Neural progenitor cell (in vitro differentiated cells): Measurements from ENCODE around the gene EEIG2. TPM values are rescaled to one million over a fixed set of nuclear protein-coding genes. Genes with fewer than 3 reads are reported as not detected.

Source experiments
- DNase-seq: peaks from one replicate; pipeline ENCODE4 v3.0.0-alpha.2; 2016; ENCODE audit warnings: low spot score
- H2AFZ ChIP-seq: fragments of 200-600 bp; sonication (generic); replicated peaks from 2 replicates; pipeline ENCODE4 v1.6.1; 2016; ENCODE audit warnings: antibody characterized with exemption
- H3F3A ChIP-seq: fragments of 200-600 bp; sonication (generic); 2 replicates; pipeline ENCODE4 v1.6.1; 2016; ENCODE audit warnings: antibody characterized with exemption, low read depth
- H3K27ac ChIP-seq: fragments of 200-600 bp; sonication (generic); 2 replicates; pipeline ENCODE4 v1.5.1; 2016; ENCODE audit warnings: mild to moderate bottlenecking
- H3K27me3 ChIP-seq: fragments of 200-600 bp; sonication (generic); 2 replicates; pipeline ENCODE4 v1.6.1; 2016; ENCODE audit warnings: mild to moderate bottlenecking, moderate library complexity
- H3K36me3 ChIP-seq: fragments of 200-600 bp; sonication (generic); 2 replicates; pipeline ENCODE4 v1.5.1; 2016
- H3K4me1 ChIP-seq: fragments of 200-600 bp; sonication (generic); 2 replicates; pipeline ENCODE4 v1.6.1; 2016; ENCODE audit warnings: mixed run types
- H3K4me2 ChIP-seq: fragments of 200-600 bp; sonication (generic); 2 replicates; pipeline ENCODE4 v1.6.1; 2016
- H3K4me3 ChIP-seq: fragments of 200-600 bp; sonication (generic); 2 replicates; pipeline ENCODE4 v1.5.1; 2016
- H3K79me2 ChIP-seq: fragments of 200-600 bp; sonication (generic); 2 replicates; pipeline ENCODE4 v1.6.1; 2016; ENCODE audit warnings: low read depth
- H3K9ac ChIP-seq: fragments of 200-600 bp; sonication (generic); 2 replicates; pipeline ENCODE4 v1.6.1; 2016
- H3K9me3 ChIP-seq: fragments of 200-600 bp; sonication (generic); 2 replicates; pipeline ENCODE4 v1.5.1; 2016; ENCODE audit warnings: low read depth
- H4K20me1 ChIP-seq: fragments of 200-600 bp; sonication (generic); 2 replicates; pipeline ENCODE4 v1.6.1; 2016; ENCODE audit warnings: low read depth
- H3K27ac Mint-ChIP-seq: 3 replicates; pipeline ENCODE4 v1.8.0; 2021; ENCODE audit warnings: mixed read lengths
- H3K27me3 Mint-ChIP-seq: 2 replicates; pipeline ENCODE4 v1.8.0; 2022; ENCODE audit warnings: low read depth, mild to moderate bottlenecking, inconsistent platforms, moderate library complexity, mixed read lengths; ENCODE audit not compliant: insufficient read depth
- H3K36me3 Mint-ChIP-seq: 3 replicates; pipeline ENCODE4 v1.8.0; 2021; ENCODE audit warnings: mixed read lengths
- H3K4me1 Mint-ChIP-seq: 3 replicates; pipeline ENCODE4 v1.8.0; 2021; ENCODE audit warnings: mixed read lengths
- H3K4me3 Mint-ChIP-seq: 3 replicates; pipeline ENCODE4 v1.8.0; 2021; ENCODE audit warnings: mild to moderate bottlenecking, moderate library complexity, mixed read lengths
- H3K9me3 Mint-ChIP-seq: 3 replicates; pipeline ENCODE4 v1.8.0; 2020; ENCODE audit warnings: mixed read lengths
- CTCF ChIP-seq: fragments of 200-600 bp; sonication (generic); IDR thresholded peaks from 2 replicates; pipeline ENCODE4 v1.5.1; 2017; ENCODE audit warnings: antibody characterized with exemption, mild to moderate bottlenecking
- EZH2 ChIP-seq: fragments of 200-600 bp; sonication (generic); IDR thresholded peaks from 2 replicates; pipeline ENCODE4 v1.6.1; 2017; ENCODE audit warnings: antibody characterized with exemption, mild to moderate bottlenecking, moderate library complexity
- EZH2phosphoT487 ChIP-seq: fragments of 200-600 bp; sonication (generic); IDR thresholded peaks from 2 replicates; pipeline ENCODE4 v1.6.1; 2017; ENCODE audit warnings: antibody characterized with exemption
- total RNA-seq: library from RNA; depleted of rRNA; stranded (reverse); fragments of >200 nt; gene quantifications from 2 replicates; pipeline ENCODE4 v1.2.3, GENCODE V29; 2015; ENCODE audit warnings: low replicate concordance

Gene EEIG2
- total RNA-seq, 1 donor from 2014 or later: 8.8 TPM

GRCh38 chr1:108569097-108569728 is 9.3 kb downstream of the EEIG2 start:
- no peak overlapping the region for H3K27ac ChIP-seq
- TF ChIP-seq CTCF (no peak), EZH2phosphoT487 (no peak), EZH2 (no peak)
- no peaks in the 10 kb centered on the region for H3K79me2 ChIP-seq
- no peak overlapping the region for H3K9ac ChIP-seq
- no peaks in the 10 kb centered on the region for H3K27me3 ChIP-seq
- no peak overlapping the region for H2AFZ ChIP-seq
- DNase-seq: no peak
- no peaks in the 10 kb centered on the region for H3K27me3 Mint-ChIP-seq
- no peak overlapping the region for H3K27ac Mint-ChIP-seq
- H3K4me2 ChIP-seq: no peak overlapping the region
- no peak overlapping the region for H3K4me3 ChIP-seq
- H3K4me3 Mint-ChIP-seq: no peak overlapping the region
- peaks cover 2% of the 10 kb centered on the region for H3K9me3 Mint-ChIP-seq
- no peaks in the 10 kb centered on the region for H3K36me3 ChIP-seq
- no peaks in the 10 kb centered on the region for H3F3A ChIP-seq
- no peaks in the 10 kb centered on the region for H3K9me3 ChIP-seq
- H3K36me3 Mint-ChIP-seq: peaks cover 4% of the 10 kb centered on the region
- H3K4me1 Mint-ChIP-seq: no peaks in the 10 kb centered on the region
- H4K20me1 ChIP-seq: no peaks in the 10 kb centered on the region
- no peaks in the 10 kb centered on the region for H3K4me1 ChIP-seq

- peaks cover 4% of the 10 kb centered on the region for H3K36me3 Mint-ChIP-seq
- no peaks in the 10 kb centered on the region for H4K20me1 ChIP-seq
- H3K4me2 ChIP-seq: no peak overlapping the region
- H3K9me3 ChIP-seq: no peaks in the 10 kb centered on the region
- no peak overlapping the region for H3K4me3 ChIP-seq
- H3K9me3 Mint-ChIP-seq: peaks cover 3% of the 10 kb centered on the region
- no peaks in the 10 kb centered on the region for H3K27me3 Mint-ChIP-seq
- no peaks in the 10 kb centered on the region for H3K4me1 Mint-ChIP-seq
- H3K9ac ChIP-seq: no peak overlapping the region
- no peaks in the 10 kb centered on the region for H3K27me3 ChIP-seq
- H3K27ac ChIP-seq: no peak overlapping the region
- TF ChIP-seq EZH2: no peak
- no peak for TF ChIP-seq EZH2phosphoT487
- peak; percentile 46 for TF ChIP-seq CTCF
- no peaks in the 10 kb centered on the region for H3K79me2 ChIP-seq
- H3K4me1 ChIP-seq: no peaks in the 10 kb centered on the region
- no peak overlapping the region for H3K27ac Mint-ChIP-seq
- H2AFZ ChIP-seq: no peak overlapping the region
- no peaks in the 10 kb centered on the region for H3F3A ChIP-seq
- no peaks in the 10 kb centered on the region for H3K36me3 ChIP-seq
- no peak overlapping the region for H3K4me3 Mint-ChIP-seq
- DNase-seq: peak; percentile 33
Measured at GRCh38 chr1:108570128-108570527, 10.2 kb downstream of the EEIG2 start.

- Mint-ChIP-seq H3K36me3 (peaks cover 4% of the 10 kb centered on the region), H3K27me3 (no peaks in the 10 kb centered on the region), H3K27ac (no peak overlapping the region), H3K4me3 (no peak overlapping the region), H3K9me3 (peaks cover 10% of the 10 kb centered on the region), H3K4me1 (no peaks in the 10 kb centered on the region)
- no peak overlapping the region for H3K9ac ChIP-seq
- no peaks in the 10 kb centered on the region for H3K4me1 ChIP-seq
- TF ChIP-seq EZH2phosphoT487: no peak
- no peak for TF ChIP-seq CTCF
- no peak for TF ChIP-seq EZH2
- H3K36me3 ChIP-seq: no peaks in the 10 kb centered on the region
- DNase-seq: no peak
- H3K79me2 ChIP-seq: no peaks in the 10 kb centered on the region
- no peaks in the 10 kb centered on the region for H3K9me3 ChIP-seq
- H4K20me1 ChIP-seq: no peaks in the 10 kb centered on the region
- no peak overlapping the region for H2AFZ ChIP-seq
- H3K27me3 ChIP-seq: no peaks in the 10 kb centered on the region
- H3K4me2 ChIP-seq: no peak overlapping the region
- H3F3A ChIP-seq: no peaks in the 10 kb centered on the region
- H3K27ac ChIP-seq: no peak overlapping the region
- no peak overlapping the region for H3K4me3 ChIP-seq
Measured at GRCh38 chr1:108570998-108571401, 11.1 kb downstream of the EEIG2 start.
